ENCODE results near the gene PCCA. TPM values are rescaled to one million over a fixed set of nuclear protein-coding genes. Genes with fewer than 3 reads are reported as not detected.

The PCCA gene
- total and polyA plus RNA-seq, 5 experiments from 2014 or later, result 8.9 to 14.5 (median 10.9) TPM

- Mint-ChIP-seq H3K9me3 (peaks cover 0 to 4% (median 0%) of the 10 kb centered on the region in 9 donors), H3K4me3 (no peak overlapping the region), H3K4me1 (peaks cover 0 to 6% (median 0%) of the 10 kb centered on the region in 4 donors), H3K36me3 (peaks cover 0 to 24% (median 6%) of the 10 kb centered on the region in 3 donors), H3K27ac (peak overlapping the region in 1 of 10 donors; percentile 61), H3K27me3 (no peaks in the 10 kb centered on the region)
- POLR2A ChIA-PET, result no interaction called here
- ATAC-seq, result no peak
- no peak for DNase-seq
These were observed 440.9 kb downstream of the PCCA start for GRCh38 chr13:100529666-100530377.

- Mint-ChIP-seq H3K36me3 (peaks cover 0 to 27% (median 4%) of the 10 kb centered on the region in 3 donors), H3K9me3 (peaks cover 0 to 4% (median 0%) of the 10 kb centered on the region in 9 donors), H3K4me1 (peaks cover 0 to 5% (median 0%) of the 10 kb centered on the region in 4 donors), H3K27ac (peak overlapping the region in 2 of 10 donors; percentile 7 to 75), H3K4me3 (no peak overlapping the region), H3K27me3 (no peaks in the 10 kb centered on the region)
- POLR2A ChIA-PET, result no interaction called here
- ATAC-seq (no peak), DNase-seq (no peak)
These were observed 441.8 kb downstream of the PCCA start for GRCh38 chr13:100530671-100531213.

GRCh38 chr13:100532090-100532766 lies 443.3 kb downstream of the PCCA start:
- no peak for ATAC-seq
- peaks cover 0 to 4% (median 0%) of the 10 kb centered on the region in 9 donors for H3K9me3 Mint-ChIP-seq
- no peak overlapping the region for H3K4me3 Mint-ChIP-seq
- no peak for DNase-seq
- peaks cover 0 to 9% (median 4%) of the 10 kb centered on the region in 4 donors for H3K4me1 Mint-ChIP-seq
- POLR2A ChIA-PET, result no interaction called here
- peaks cover 0 to 27% (median 4%) of the 10 kb centered on the region in 3 donors for H3K36me3 Mint-ChIP-seq
- no peaks in the 10 kb centered on the region for H3K27me3 Mint-ChIP-seq
- H3K27ac Mint-ChIP-seq, result no peak overlapping the region

GRCh38 chr13:100532836-100533435 lies 444.0 kb downstream of the PCCA start:
- Mint-ChIP-seq H3K27ac (peak overlapping the region in 1 of 10 donors; percentile 21), H3K27me3 (no peaks in the 10 kb centered on the region), H3K4me3 (no peak overlapping the region), H3K9me3 (peaks cover 0 to 4% (median 0%) of the 10 kb centered on the region in 9 donors), H3K36me3 (peaks cover 0 to 21% (median 4%) of the 10 kb centered on the region in 3 donors), H3K4me1 (peaks cover 0 to 14% (median 11%) of the 10 kb centered on the region in 4 donors)
- POLR2A ChIA-PET, result no interaction called here
- DNase-seq (no peak), ATAC-seq (no peak)

GRCh38 chr13:100533588-100534041 lies 444.7 kb downstream of the PCCA start:
- no peak for DNase-seq
- no peak overlapping the region for H3K27ac Mint-ChIP-seq
- H3K4me3 Mint-ChIP-seq, result no peak overlapping the region

GRCh38 chr13:100534147-100534843 lies 445.4 kb downstream of the PCCA start:
- H3K27ac Mint-ChIP-seq, result peak overlapping the region in 1 of 10 donors; percentile 48
- ATAC-seq (no peak), DNase-seq (no peak)
- POLR2A ChIA-PET, result no interaction called here
- no peaks in the 10 kb centered on the region for H3K27me3 Mint-ChIP-seq
- peaks cover 0 to 4% (median 0%) of the 10 kb centered on the region in 9 donors for H3K9me3 Mint-ChIP-seq
- H3K4me3 Mint-ChIP-seq, result no peak overlapping the region
- peaks cover 0 to 14% (median 4%) of the 10 kb centered on the region in 3 donors for H3K36me3 Mint-ChIP-seq
- peaks cover 0 to 25% (median 18%) of the 10 kb centered on the region in 4 donors for H3K4me1 Mint-ChIP-seq

More at GRCh38 chr13:100533588-100534041, 444.7 kb downstream of the PCCA start:
- POLR2A ChIA-PET, result no interaction called here
- peaks cover 0 to 19% (median 15%) of the 10 kb centered on the region in 4 donors for H3K4me1 Mint-ChIP-seq
- no peak for ATAC-seq
- H3K27me3 Mint-ChIP-seq, result no peaks in the 10 kb centered on the region
- H3K9me3 Mint-ChIP-seq, result peaks cover 0 to 4% (median 0%) of the 10 kb centered on the region in 9 donors
- peaks cover 0 to 20% (median 4%) of the 10 kb centered on the region in 3 donors for H3K36me3 Mint-ChIP-seq

- no peak overlapping the region for H3K4me3 Mint-ChIP-seq
- POLR2A ChIA-PET, result no interaction called here
- no peaks in the 10 kb centered on the region for H3K27me3 Mint-ChIP-seq
- peaks cover 0 to 11% (median 4%) of the 10 kb centered on the region in 3 donors for H3K36me3 Mint-ChIP-seq
- H3K4me1 Mint-ChIP-seq, result peaks cover 0 to 28% (median 19%) of the 10 kb centered on the region in 4 donors
- no peak for ATAC-seq
- peak overlapping the region in 1 of 10 donors; percentile 52 for H3K27ac Mint-ChIP-seq
- H3K9me3 Mint-ChIP-seq, result peaks cover 0 to 4% (median 0%) of the 10 kb centered on the region in 9 donors
- no peak for DNase-seq
These were observed 446.0 kb downstream of the PCCA start for GRCh38 chr13:100534911-100535310.

GRCh38 chr13:100535426-100536135 lies 446.7 kb downstream of the PCCA start:
- Mint-ChIP-seq H3K27ac (peak overlapping the region in 2 of 10 donors; percentile 5 to 52), H3K9me3 (peaks cover 0 to 4% (median 0%) of the 10 kb centered on the region in 9 donors), H3K36me3 (peaks cover 0 to 15% (median 4%) of the 10 kb centered on the region in 3 donors), H3K27me3 (no peaks in the 10 kb centered on the region), H3K4me1 (peaks cover 0 to 30% (median 19%) of the 10 kb centered on the region in 4 donors), H3K4me3 (no peak overlapping the region)
- POLR2A ChIA-PET, result no interaction called here
- DNase-seq (no peak), ATAC-seq (no peak)

GRCh38 chr13:100536643-100537180 lies 447.8 kb downstream of the PCCA start:
- peaks cover 0 to 11% (median 2%) of the 10 kb centered on the region in 3 donors for H3K36me3 Mint-ChIP-seq

GRCh38 chr13:100537486-100537885 lies 448.6 kb downstream of the PCCA start:
- H3K27ac Mint-ChIP-seq, result peak overlapping the region in 7 of 10 donors; percentile 40 to 81 (median 76)
- H3K4me3 Mint-ChIP-seq, result peak overlapping the region in 5 of 10 donors; percentile 9 to 72 (median 54)
- ATAC-seq, result no peak
- peaks cover 0 to 11% (median 1%) of the 10 kb centered on the region in 3 donors for H3K36me3 Mint-ChIP-seq
- peaks cover under 1 to 37% (median 21%) of the 10 kb centered on the region in 4 donors for H3K4me1 Mint-ChIP-seq
- DNase-seq, result no peak
- POLR2A ChIA-PET, result no interaction called here
- H3K9me3 Mint-ChIP-seq, result no peaks in the 10 kb centered on the region
- no peaks in the 10 kb centered on the region for H3K27me3 Mint-ChIP-seq

More at GRCh38 chr13:100536643-100537180, 447.8 kb downstream of the PCCA start:
- POLR2A ChIA-PET, result no interaction called here
- Mint-ChIP-seq H3K9me3 (peaks cover 0 to 1% (median 0%) of the 10 kb centered on the region in 9 donors), H3K27me3 (no peaks in the 10 kb centered on the region), H3K4me1 (peaks cover 0 to 32% (median 19%) of the 10 kb centered on the region in 4 donors), H3K27ac (peak overlapping the region in 4 of 10 donors; percentile 0 to 85 (median 77)), H3K4me3 (peak overlapping the region in 2 of 10 donors; percentile 60 to 72)
- ATAC-seq (no peak), DNase-seq (no peak)

GRCh38 chr13:100537951-100538462 lies 449.1 kb downstream of the PCCA start:
- no peaks in the 10 kb centered on the region for H3K9me3 Mint-ChIP-seq
- DNase-seq (no peak), ATAC-seq (no peak)
- H3K27ac Mint-ChIP-seq, result peak overlapping the region in 3 of 10 donors; percentile 18 to 76 (median 40)
- peaks cover 6 to 41% (median 23%) of the 10 kb centered on the region in 4 donors for H3K4me1 Mint-ChIP-seq
- peak overlapping the region in 5 of 10 donors; percentile 3 to 72 (median 48) for H3K4me3 Mint-ChIP-seq
- POLR2A ChIA-PET, result no interaction called here
- H3K36me3 Mint-ChIP-seq, result peaks cover 0 to 11% (median 1%) of the 10 kb centered on the region in 3 donors
- H3K27me3 Mint-ChIP-seq, result no peaks in the 10 kb centered on the region

Data from naive thymus-derived CD8-positive, alpha-beta T cell (primary cell).